ENCODE measurements around the gene HYLS1.

The HYLS1 gene

GRCh38 chr11:125943661-125944349, 56.3 kb downstream of the HYLS1 start:
- no peak overlapping the region for H3K27ac ChIP-seq

DNA sequence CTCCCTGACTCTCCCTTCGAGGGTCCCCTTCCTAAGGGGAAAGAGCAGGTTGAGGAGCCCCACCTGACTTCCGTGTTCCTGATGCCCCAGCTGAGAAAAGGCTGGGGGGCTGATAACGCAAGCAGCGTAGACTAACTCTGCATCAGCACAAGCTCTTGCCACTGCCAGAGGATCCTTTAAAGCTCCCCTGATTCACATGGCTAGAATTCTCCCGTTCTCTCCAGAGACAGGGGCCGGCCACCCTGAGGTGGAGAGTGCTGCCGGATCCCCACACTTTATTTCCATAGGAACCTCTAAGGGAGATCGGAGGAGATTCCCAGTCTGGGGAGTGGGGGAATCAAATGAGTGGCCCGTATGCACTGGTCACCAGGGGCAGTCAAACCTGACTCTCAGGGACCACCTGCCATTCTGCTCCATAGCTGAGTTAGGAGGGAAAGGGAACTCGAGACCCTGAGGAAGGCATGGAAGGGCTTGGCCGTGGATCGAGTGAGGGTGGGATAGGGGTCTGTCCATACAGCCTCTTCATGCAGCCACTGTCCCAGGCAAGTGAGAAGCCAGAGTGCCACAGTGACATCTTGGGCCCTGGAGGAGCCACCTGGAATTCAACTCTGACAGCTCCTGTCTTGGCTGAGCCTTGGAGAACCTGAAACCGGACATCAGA, 57.0 kb downstream of the HYLS1 start:
- no peak for TF ChIP-seq CTCF (conservative IDR thresholded peaks at IDR 0.05)
- TF ChIP-seq ZFX (IDR thresholded peaks at IDR 0.05) = no peak
- no peak overlapping the region for H3K27ac ChIP-seq

More at GRCh38 chr11:125943661-125944349, 56.3 kb downstream of the HYLS1 start:
- TF ChIP-seq CTCF (conservative IDR thresholded peaks at IDR 0.05) (no peak), ZFX (IDR thresholded peaks at IDR 0.05) (no peak)

GRCh38 chr11:125945011-125945796, 57.7 kb downstream of the HYLS1 start:
- no peak overlapping the region for H3K27ac ChIP-seq
- TF ChIP-seq CTCF (conservative IDR thresholded peaks at IDR 0.05) (no peak), ZFX (IDR thresholded peaks at IDR 0.05) (no peak)

GRCh38 chr11:125945797-125946520, 58.5 kb downstream of the HYLS1 start, which contains the start of gene VSIG10L2:
VSIG10L2 (plus strand) TSS chr11:125946044; CDS start chr11:125946056, 12 bp downstream.
- TF ChIP-seq ZFX (IDR thresholded peaks at IDR 0.05) (no peak), CTCF (conservative IDR thresholded peaks at IDR 0.05) (no peak)
- no peak within 1 kb of the TSS for H3K27ac ChIP-seq

DNA sequence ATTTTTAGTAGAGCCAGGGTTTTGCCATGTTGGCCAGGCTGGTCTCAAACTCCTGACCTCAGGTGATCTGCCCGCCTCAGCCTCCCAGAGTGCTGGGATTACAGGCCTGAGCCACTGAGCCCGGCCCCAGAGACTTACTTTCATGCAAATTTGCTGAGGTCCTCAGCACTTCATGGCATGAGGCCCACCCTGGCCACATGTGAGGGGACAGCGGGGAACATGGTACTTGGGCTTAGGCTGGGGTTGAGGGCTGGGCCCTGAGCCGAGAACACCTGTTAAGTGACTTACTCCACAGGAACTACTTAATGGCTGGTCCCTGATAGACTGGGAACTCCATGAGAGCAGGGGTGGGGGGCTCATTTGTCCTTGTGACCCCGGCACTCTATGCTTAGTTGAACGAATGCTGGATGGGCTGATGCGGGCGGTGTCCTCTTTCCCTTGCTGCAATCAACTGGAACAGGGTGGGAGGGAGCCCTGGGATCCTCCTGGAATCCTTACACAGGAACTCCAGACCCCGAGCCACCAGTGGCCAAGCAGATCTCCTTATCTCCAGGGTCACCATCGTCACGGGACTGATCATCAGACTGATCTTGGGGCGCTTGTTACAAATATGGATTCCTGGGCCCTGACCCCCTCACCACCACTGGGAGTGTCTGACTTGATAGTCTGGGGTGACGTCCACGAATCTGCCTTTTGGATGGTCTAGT, 59.4 kb downstream of the HYLS1 start:
- H3K27ac ChIP-seq = no peak overlapping the region

More for the DNA sequence above, 59.4 kb downstream of the HYLS1 start:
- TF ChIP-seq ZFX (IDR thresholded peaks at IDR 0.05) = no peak
- no peak for TF ChIP-seq CTCF (conservative IDR thresholded peaks at IDR 0.05)

All from C4-2B (cell line).